OCI-LY7 (cell line): ENCODE measurements around the gene SMARCA2. TPM values are rescaled to one million over a fixed set of nuclear protein-coding genes. Genes with fewer than 3 reads are reported as not detected.

Experiments
- BruUV-seq: library from RNA; stranded (reverse); fragments of 400-500 nt; replicated peaks from 2 replicates; lab custom pipeline; 2021; lab: Mats Ljungman, UMichigan
- CTCF ChIA-PET: fragments of 300-600 bp; sonication (Branson Sonifier 250); formaldehyde crosslinking; loops from one replicate; lab custom pipeline; 2022; ENCODE audit warnings: antibody characterized with exemption; ENCODE audit not compliant: unreplicated experiment; lab: Charles Lee
- POLR2A ChIA-PET: fragments of 300-600 bp; sonication (Branson Sonifier 250); formaldehyde crosslinking; loops from one replicate; lab custom pipeline; 2022; ENCODE audit warnings: antibody characterized with exemption; lab: Charles Lee
- DNase-seq: peaks from one replicate; pipeline ENCODE4 v3.0.0-alpha.2; 2015; ENCODE audit warnings: low spot score
- H2AFZ ChIP-seq: fragments of 200-600 bp; sonication (generic), shearing (Covaris generic); 2 replicates; pipeline ENCODE4 v1.6.1; 2014; ENCODE audit warnings: mild to moderate bottlenecking, antibody characterized with exemption, low read length, moderate library complexity
- H3K27ac ChIP-seq: fragments of 200-600 bp; sonication (generic); 2 replicates; pipeline ENCODE4 v1.5.1; 2014; ENCODE audit warnings: mixed run types, low read depth, mild to moderate bottlenecking, moderate library complexity, low read length, inconsistent platforms; ENCODE audit not compliant: poor library complexity, severe bottlenecking
- H3K36me3 ChIP-seq: fragments of 200-600 bp; sonication (generic); 2 replicates; pipeline ENCODE4 v1.6.1; 2014; ENCODE audit warnings: mild to moderate bottlenecking, antibody characterized with exemption, low read length, moderate library complexity, mixed read lengths; ENCODE audit not compliant: insufficient read depth
- H3K4me1 ChIP-seq: fragments of 200-600 bp; sonication (generic); 2 replicates; pipeline ENCODE4 v1.5.1; 2014; ENCODE audit warnings: mild to moderate bottlenecking, low read length; ENCODE audit not compliant: insufficient read depth, poor library complexity, severe bottlenecking
- H3K4me2 ChIP-seq: fragments of 200-600 bp; sonication (generic); 2 replicates; pipeline ENCODE4 v1.6.1; 2014; ENCODE audit warnings: mild to moderate bottlenecking, low read length
- H3K4me3 ChIP-seq: fragments of 200-600 bp; sonication (generic); 2 replicates; pipeline ENCODE4 v1.5.1; 2014; ENCODE audit warnings: mild to moderate bottlenecking, low read depth, low read length; ENCODE audit not compliant: poor library complexity, severe bottlenecking
- H3K79me2 ChIP-seq: fragments of 200-600 bp; sonication (generic); 2 replicates; pipeline ENCODE4 v1.6.1; 2016; ENCODE audit warnings: low read depth, mild to moderate bottlenecking, low read length, moderate library complexity, mixed read lengths; ENCODE audit not compliant: insufficient read depth
- H3K9me2 ChIP-seq: fragments of 200-600 bp; sonication (generic); 2 replicates; pipeline ENCODE4 v1.6.1; 2016; ENCODE audit warnings: mild to moderate bottlenecking, low read length, mixed read lengths; ENCODE audit not compliant: insufficient read depth
- H3K9me3 ChIP-seq: fragments of 200-600 bp; sonication (generic); 2 replicates; pipeline ENCODE4 v1.6.1; 2014; ENCODE audit warnings: mild to moderate bottlenecking, mixed run types, low read length, mixed read lengths
- H4K20me1 ChIP-seq: fragments of 200-600 bp; sonication (generic); 2 replicates; pipeline ENCODE4 v1.6.1; 2014; ENCODE audit warnings: mild to moderate bottlenecking, antibody characterized with exemption, low read length, moderate library complexity, mixed read lengths; ENCODE audit not compliant: insufficient read depth
- CTCF ChIP-seq: fragments of 200-600 bp; sonication (generic); conservative IDR thresholded peaks from 2 replicates; pipeline ENCODE4 v1.5.1; 2014; ENCODE audit warnings: mild to moderate bottlenecking, antibody characterized with exemption, low read length, moderate library complexity, mixed read lengths
- EZH2phosphoT487 ChIP-seq: fragments of 200-600 bp; sonication (generic); IDR thresholded peaks from 2 replicates; pipeline ENCODE4 v1.6.1; 2018; ENCODE audit warnings: low read depth, borderline replicate concordance, mild to moderate bottlenecking, mixed run types, antibody characterized with exemption, low read length, moderate library complexity, mixed read lengths
- intact Hi-C: fragments of 100-400 bp; cut with micrococcal nuclease; formaldehyde crosslinking; loops from one replicate; pipeline ENCODE4 v1.10.0; 2022; ENCODE audit not compliant: unreplicated experiment
- total RNA-seq, 2 experiments: library from RNA; depleted of rRNA in 1 of 2; stranded (reverse); fragments of >200 nt in 1 of 2; shearing (Covaris generic) in 1 of 2; gene quantifications; 2 replicates each; pipeline ENCODE4 v1.2.3, GENCODE V29; 2014 to 2022

Gene SMARCA2
- total RNA-seq, 2 experiments from 2014 or later: 54.8 to 80.6 TPM

- H3K4me2 ChIP-seq: no peak overlapping the region
- H3K9me3 ChIP-seq: no peaks in the 10 kb centered on the region
- no peak overlapping the region for H3K4me3 ChIP-seq
- no peak for DNase-seq
- H4K20me1 ChIP-seq: peaks cover 5% of the 10 kb centered on the region; the same call in 1 of the 2 replicates
- ChIA-PET CTCF (no interaction called here), POLR2A (no interaction called here)
- H2AFZ ChIP-seq: no peak overlapping the region
- H3K9me2 ChIP-seq: no peaks in the 10 kb centered on the region
- peaks cover 2% of the 10 kb centered on the region for H3K4me1 ChIP-seq
- no TSS peak for BruUV-seq
- H3K36me3 ChIP-seq: peaks cover 70% of the 10 kb centered on the region
- intact Hi-C loops: no loop called here
- 0 out of 2 replicates have a peak, but pooled peaks cover 3% of the 10 kb centered on the region for H3K79me2 ChIP-seq
- no peak overlapping the region for H3K27ac ChIP-seq
- TF ChIP-seq CTCF (no peak), EZH2phosphoT487 (no peak)
Observed at GRCh38 chr9:2059274-2059929, 44.3 kb downstream of the SMARCA2 start.

DNA sequence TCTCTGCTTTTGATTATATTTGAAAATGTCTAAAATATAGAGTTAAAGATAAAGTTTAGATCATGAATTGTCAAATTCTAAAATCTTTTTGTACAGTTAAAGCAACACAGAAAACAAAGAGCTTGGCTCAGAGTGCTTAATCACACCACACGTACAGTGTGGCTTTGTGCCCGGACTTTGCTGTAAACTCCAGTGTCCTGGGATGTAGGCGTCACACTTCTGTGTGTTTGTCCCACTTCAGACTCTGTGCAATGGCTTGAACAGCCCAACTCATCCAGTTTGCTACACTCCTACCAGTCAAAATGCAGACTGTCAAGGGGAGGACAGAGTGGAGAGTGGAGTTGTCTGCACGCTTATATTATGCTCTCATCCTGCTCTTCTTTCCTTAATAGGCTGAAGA, 45.3 kb downstream of the SMARCA2 start:
- intact Hi-C loops: no loop called here
- no peak overlapping the region for H2AFZ ChIP-seq
- ChIA-PET POLR2A (no interaction called here), CTCF (no interaction called here)
- TF ChIP-seq CTCF (no peak), EZH2phosphoT487 (no peak)
- no peak overlapping the region for H3K4me3 ChIP-seq
- H3K9me3 ChIP-seq: no peaks in the 10 kb centered on the region
- no peak overlapping the region for H3K27ac ChIP-seq
- H3K79me2 ChIP-seq: 0 out of 2 replicates have a peak, but pooled peaks cover under 1% of the 10 kb centered on the region
- peaks cover 68% of the 10 kb centered on the region for H3K36me3 ChIP-seq
- H3K9me2 ChIP-seq: no peaks in the 10 kb centered on the region
- no peak for DNase-seq
- H3K4me1 ChIP-seq: no peaks in the 10 kb centered on the region
- no peaks in the 10 kb centered on the region; the same call in 1 of the 2 replicates for H4K20me1 ChIP-seq
- H3K4me2 ChIP-seq: no peak overlapping the region
- no TSS peak for BruUV-seq

- intact Hi-C loops: no loop called here
- H3K4me2 ChIP-seq: no peak overlapping the region
- no peaks in the 10 kb centered on the region for H4K20me1 ChIP-seq
- H3K4me1 ChIP-seq: no peaks in the 10 kb centered on the region
- no peak overlapping the region for H2AFZ ChIP-seq
- ChIA-PET POLR2A (interaction anchor here (0.7 to 1.2 kb wide), 2 partner anchors 10 to 567 kb away, joined by 3 read pairs; no protein-coding TSS in a partner anchor), CTCF (interaction anchor here (0.5 to 0.6 kb wide), 2 partner anchors 227 to 329 kb away, joined by 3 read pairs; no protein-coding TSS in a partner anchor)
- H3K9me3 ChIP-seq: no peaks in the 10 kb centered on the region
- H3K36me3 ChIP-seq: peaks cover 53% of the 10 kb centered on the region
- H3K4me3 ChIP-seq: no peak overlapping the region
- DNase-seq: no peak
- H3K9me2 ChIP-seq: no peaks in the 10 kb centered on the region
- H3K79me2 ChIP-seq: no peaks in the 10 kb centered on the region
- no peak overlapping the region for H3K27ac ChIP-seq
- TF ChIP-seq EZH2phosphoT487: no peak
- TF ChIP-seq CTCF: no peak
- no TSS peak for BruUV-seq
Observed at GRCh38 chr9:2065704-2066103, 50.6 kb downstream of the SMARCA2 start.
